Renal pelvis (tissue), 12 donors: ENCODE measurements around the gene ERMARD. TPM values are rescaled to one million over a fixed set of nuclear protein-coding genes. Genes with fewer than 3 reads are reported as not detected.
A peak's percentile ranks its signal among the peaks of the same experiment; 100 is the strongest.

Experiments used
- DNase-seq: peaks from one replicate; pipeline ENCODE4 v3.0.0-alpha.2; 2013
- long read RNA-seq, 16 experiments: transcript quantifications; one replicate each; lab custom pipeline, GENCODE V29; 2026
- polyA plus RNA-seq, 3 donors: library from polyadenylated mRNA; unstranded; fragments of 120-200 nt; gene quantifications; one replicate each; pipeline ENCODE4 v1.2.1, GENCODE V29; 2013; ENCODE audit not compliant: insufficient read length in 3 of 3

Gene ERMARD
- polyA plus RNA-seq = 10 to 100 TPM; 33.9 to 54.7 (median 52.4) TPM
- long read RNA-seq, donor 1, partial matches to known transcripts = 0 of 4 reads
- long read RNA-seq, donor 1, other reads (novel, unspliced or antisense) = 0 of 4 reads
- long read RNA-seq, donor 2, partial matches to known transcripts = 13 of 17 reads
- long read RNA-seq, donor 2, other reads (novel, unspliced or antisense) = 0 of 17 reads
- long read RNA-seq, donor 3, partial matches to known transcripts = 16 of 19 reads
- long read RNA-seq, donor 3, other reads (novel, unspliced or antisense) = 0 of 19 reads
- long read RNA-seq, donor 4, partial matches to known transcripts = 9 of 14 reads
- long read RNA-seq, donor 4, other reads (novel, unspliced or antisense) = 0 of 14 reads
- long read RNA-seq, donor 5 = 0 reads
- long read RNA-seq, donor 6, partial matches to known transcripts = 0 of 2 reads
- long read RNA-seq, donor 6, other reads (novel, unspliced or antisense) = 0 of 2 reads
- long read RNA-seq, donor 7, partial matches to known transcripts = 0 of 3 reads
- long read RNA-seq, donor 7, other reads (novel, unspliced or antisense) = 0 of 3 reads
- long read RNA-seq, donor 8, partial matches to known transcripts = 0 of 5 reads
- long read RNA-seq, donor 8, other reads (novel, unspliced or antisense) = 0 of 5 reads
- long read RNA-seq, donor 9, partial matches to known transcripts = 8 of 12 reads
- long read RNA-seq, donor 9, other reads (novel, unspliced or antisense) = 0 of 12 reads
- long read RNA-seq, donor 10, partial matches to known transcripts = 0 of 2 reads
- long read RNA-seq, donor 10, other reads (novel, unspliced or antisense) = 0 of 2 reads
- long read RNA-seq, donor 11, partial matches to known transcripts = 0 of 3 reads
- long read RNA-seq, donor 11, other reads (novel, unspliced or antisense) = 0 of 3 reads
- long read RNA-seq, donor 12, partial matches to known transcripts = 6 of 9 reads
- long read RNA-seq, donor 12, other reads (novel, unspliced or antisense) = 0 of 9 reads
- long read RNA-seq, donor 13, partial matches to known transcripts = 0 of 4 reads
- long read RNA-seq, donor 13, other reads (novel, unspliced or antisense) = 0 of 4 reads
- long read RNA-seq, donor 14, partial matches to known transcripts = 12 of 19 reads
- long read RNA-seq, donor 14, other reads (novel, unspliced or antisense) = 0 of 19 reads
- long read RNA-seq, donor 15, partial matches to known transcripts = 6 of 8 reads
- long read RNA-seq, donor 15, other reads (novel, unspliced or antisense) = 0 of 8 reads
- long read RNA-seq, donor 16, partial matches to known transcripts = 9 of 10 reads
- long read RNA-seq, donor 16, other reads (novel, unspliced or antisense) = 0 of 10 reads

DNA sequence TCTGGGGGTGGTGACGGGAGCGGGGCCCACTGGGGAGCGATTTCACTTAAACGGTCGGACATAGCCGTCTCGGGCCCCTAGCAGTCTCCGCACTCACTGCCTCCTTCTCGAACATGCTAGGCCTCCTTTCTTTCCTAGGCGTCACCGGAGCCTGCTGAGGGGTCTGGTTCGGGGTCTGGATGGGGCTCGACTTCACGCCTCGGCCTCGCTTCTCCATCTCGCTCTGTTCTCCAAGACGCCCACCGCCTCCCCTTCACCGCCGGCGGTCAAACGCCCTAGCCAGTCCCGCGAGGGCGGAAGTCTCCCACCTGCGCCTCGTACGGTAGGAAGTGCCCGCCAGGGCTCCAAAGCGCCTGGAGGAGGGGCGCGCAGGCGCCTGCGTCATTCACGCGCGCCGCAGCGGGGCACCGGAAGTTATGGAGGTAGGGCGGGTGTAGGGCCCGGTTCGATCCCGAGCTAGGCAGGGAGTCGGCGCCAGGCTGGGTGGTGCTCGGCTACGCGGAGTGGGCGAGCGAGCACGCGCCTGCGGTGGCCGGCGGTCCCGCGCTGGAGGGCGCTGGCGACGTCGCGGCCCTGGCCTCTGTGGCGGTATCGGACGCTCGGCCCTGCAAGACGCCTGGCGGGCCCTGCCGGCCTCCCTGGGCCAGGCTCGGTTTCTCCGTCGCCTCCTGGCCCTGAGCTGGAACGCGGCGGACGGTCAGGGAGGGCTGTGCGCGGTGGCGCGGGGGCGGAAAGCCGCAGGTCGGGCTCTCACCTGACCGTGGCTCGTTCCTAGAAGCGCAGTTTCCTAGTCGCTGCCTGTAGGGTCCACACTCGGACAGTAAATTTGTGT lies at the start of gene ERMARD, which contains the start of gene DYNLT2:
ERMARD (plus strand) TSS at position 381 of the 832 bp plus-strand sequence; CDS start at position 417, 36 bp downstream.
DYNLT2 (minus strand) TSS at position 331 of the 832 bp plus-strand sequence; CDS start at position 217, 114 bp downstream.
- DNase-seq = peak; percentile 95

DNA sequence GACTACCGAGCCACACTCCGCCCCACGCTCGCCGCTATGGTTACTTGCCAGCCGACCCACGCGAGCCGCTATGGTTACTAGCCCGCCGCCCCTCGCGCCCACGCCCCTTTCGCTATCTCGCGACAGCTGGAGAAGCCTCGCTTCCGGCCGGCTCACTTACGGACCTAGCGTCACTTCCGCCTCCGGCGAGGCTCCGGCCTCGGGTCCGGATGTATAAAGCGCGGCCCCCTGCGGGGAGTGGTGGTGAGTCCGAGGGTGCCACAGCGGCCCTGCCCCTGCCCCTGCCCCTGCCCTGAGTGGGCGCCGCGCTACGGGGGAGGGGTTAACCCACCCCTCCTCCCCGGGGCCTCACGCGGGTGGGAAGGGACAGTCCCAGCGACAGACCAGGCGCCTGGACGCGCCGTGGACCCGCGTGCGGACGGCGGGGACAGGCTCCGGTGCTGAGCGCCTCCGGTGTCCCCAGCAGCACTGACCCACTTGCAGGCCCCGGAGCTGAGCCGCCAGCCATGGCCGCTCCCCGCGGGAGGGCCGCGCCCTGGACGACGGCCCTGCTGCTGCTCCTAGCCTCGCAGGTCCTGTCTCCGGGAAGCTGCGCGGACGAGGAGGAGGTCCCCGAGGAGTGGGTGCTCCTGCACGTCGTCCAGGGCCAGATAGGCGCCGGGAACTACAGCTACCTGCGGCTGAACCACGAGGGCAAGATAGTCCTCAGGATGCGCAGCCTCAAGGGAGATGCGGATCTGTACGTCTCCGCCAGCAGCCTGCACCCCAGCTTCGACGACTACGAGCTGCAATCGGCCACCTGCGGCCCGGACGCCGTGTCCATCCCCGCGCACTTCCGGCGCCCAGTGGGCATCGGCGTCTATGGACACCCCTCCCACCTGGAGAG lies 49.2 kb upstream of the ERMARD start, which contains the start of the genes C6orf120 and WDR27:
C6orf120 (plus strand) TSS at position 173 of the 886 bp plus-strand sequence; CDS start at position 507, 334 bp downstream.
WDR27 (minus strand) TSS at position 76 of the 886 bp plus-strand sequence. CDS start 13,024 bp downstream, outside the sequence.
- DNase-seq = peak; percentile 95

DNA sequence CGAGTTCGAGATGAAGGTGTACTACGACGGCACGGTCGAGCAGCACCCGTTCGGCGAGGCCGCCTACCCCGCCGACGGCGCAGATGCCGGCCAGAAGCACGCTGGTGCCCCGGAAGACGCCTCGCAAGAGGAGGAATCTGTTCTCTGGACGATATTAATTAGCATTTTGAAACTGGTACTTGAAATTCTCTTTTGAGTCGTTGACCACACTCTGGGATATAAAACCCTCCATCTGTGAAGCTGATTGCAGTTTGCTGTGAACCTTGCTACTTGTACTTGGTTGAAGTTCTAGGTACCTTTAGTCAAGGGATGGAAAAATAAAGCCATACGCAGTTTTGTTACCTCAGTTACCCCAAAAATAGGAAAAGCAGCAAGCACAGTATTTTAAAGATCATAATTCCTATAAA lies 48.6 kb upstream of the ERMARD start:
- DNase-seq = no peak

DNA sequence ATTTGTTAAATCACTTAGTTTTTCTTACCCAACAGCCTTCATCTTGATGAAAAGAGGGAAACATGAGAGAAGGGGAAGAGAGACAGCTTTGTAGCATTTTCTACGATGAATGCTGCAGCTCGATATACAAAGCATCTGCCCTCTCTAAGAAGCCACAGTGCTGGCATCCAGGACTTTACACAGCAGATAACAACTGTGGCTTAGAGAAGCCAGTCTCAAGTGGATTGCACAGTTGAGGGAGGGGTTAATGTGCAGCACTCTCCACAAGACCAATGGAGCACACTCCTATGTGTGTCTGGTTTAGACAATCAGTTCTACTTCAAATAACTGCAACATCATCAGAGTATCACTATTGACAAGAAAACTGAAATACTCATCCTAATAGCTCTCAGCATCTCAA lies 43.6 kb upstream of the ERMARD start:
- DNase-seq = no peak

DNA sequence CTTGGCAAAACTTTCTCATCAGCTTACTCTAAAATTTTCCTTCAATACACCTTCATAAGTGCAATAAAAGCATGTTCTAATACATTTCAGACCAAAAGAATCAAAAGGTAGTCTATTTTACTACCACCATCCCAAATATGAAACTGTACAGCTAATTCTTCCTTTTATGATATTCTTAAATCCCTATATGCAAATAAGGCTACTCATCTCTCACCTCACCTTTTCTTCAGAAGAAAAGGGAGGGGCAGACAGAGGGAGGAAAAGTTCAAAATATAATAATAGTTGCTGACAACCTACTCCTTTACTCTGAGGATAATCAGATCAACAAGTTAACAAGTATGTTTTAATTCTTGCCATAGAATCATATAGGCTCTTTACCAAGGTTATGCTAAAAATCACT lies 42.1 kb upstream of the ERMARD start:
- DNase-seq = no peak

DNA sequence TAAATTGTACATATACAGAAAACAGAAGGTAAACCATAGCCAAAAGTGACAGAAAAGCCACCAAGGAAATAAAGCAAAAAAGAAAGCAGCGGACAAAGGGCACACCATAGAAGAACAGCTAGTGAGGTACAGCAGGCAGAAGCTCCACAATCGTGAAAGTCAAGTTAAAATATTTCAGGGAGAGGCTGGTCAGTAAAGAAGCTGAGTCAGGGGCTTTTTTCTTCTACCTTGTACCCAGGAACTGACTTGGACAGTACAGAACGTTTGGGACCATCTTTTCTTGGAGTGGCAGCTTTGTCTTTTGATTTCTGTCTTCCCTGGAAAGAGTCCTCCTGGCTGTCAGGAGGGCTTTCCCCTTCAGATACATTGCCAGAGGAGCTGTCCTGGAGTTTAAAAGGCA lies 41.4 kb upstream of the ERMARD start:
- DNase-seq = no peak

DNA sequence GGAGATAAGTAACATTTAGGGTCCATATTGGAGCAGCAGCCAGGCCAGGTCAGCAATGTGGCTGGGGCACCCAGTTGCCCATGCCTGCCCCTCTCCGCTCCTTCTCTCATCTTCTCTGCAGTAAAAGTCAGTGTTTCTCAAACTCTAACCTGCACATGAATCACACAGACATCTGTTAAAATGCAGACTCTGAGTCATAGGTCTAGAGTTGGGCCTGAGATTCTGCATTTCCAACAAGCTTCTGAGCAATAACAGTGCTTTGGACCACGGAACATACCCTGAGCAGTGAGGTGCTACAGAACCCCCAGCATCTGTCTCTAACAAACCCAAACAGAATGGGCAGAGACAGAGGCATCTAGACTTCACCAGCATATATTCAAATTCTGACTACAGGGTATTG lies 37.2 kb upstream of the ERMARD start:
- no peak for DNase-seq

DNA sequence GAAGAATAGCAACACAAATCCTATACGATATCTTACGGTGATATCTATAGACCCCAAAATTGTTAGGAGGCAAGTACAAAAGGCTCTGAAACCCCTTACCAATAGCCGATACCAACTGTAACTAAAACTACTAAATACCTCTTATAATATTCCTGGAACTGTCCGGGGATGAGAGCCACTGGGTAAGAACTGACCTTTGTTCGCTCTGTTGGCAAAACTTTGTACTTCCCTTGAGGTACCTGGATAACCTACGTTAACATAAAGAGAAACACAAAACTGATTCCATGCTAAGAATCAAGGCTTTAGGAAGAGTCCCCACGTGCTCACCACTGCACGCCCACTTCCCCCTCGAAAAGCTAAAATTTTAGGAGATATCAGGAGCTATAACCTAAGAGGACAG lies 36.8 kb upstream of the ERMARD start:
- DNase-seq = no peak

DNA sequence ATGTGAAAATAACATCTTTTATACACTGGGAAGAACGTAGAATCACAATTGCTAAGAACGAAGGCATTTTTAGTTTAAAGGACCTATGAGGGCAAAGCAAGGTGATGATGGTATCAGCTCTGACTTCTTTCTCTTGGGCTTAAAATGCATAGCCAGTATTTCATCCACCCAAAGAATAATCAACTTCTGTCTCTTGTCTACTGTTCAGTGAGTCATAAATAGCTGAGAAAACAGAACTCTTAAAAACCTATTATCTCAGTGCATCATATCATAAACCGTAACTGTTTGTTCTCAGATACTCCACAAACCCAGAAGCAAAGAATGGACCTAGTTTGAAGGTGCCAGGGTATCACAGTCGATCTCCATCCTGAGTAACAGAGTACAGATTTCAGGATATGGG lies 32.3 kb upstream of the ERMARD start:
- no peak for DNase-seq

DNA sequence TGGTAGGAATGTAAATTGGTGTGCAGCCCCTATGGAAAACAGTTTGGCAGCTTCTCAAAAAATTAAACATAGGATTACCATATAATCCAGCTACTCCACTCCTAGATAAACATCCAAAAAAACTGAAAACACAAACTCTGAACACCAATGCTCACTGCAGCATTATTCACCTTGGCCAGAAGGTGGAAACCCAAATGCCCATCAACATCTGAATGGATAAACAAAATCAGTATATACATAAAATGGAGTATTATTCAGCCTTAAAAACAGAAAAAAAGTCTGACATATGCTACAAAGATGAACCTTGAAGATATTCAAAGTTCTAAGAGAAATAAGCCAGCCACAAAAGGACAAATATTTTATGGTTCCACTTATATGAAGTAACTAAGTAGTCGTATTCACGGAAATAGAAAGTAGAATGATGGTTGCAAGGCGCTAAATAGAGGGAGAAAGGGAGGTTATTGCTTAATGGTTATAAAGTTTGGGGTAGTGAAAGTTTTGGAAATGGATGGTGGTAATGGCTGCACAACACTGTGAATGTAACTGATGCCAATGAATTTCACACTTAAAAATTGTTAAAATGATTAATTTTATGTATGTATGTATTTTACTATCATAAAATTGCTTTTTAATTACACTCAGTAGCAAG lies 31.1 kb upstream of the ERMARD start:
- DNase-seq = no peak

DNA sequence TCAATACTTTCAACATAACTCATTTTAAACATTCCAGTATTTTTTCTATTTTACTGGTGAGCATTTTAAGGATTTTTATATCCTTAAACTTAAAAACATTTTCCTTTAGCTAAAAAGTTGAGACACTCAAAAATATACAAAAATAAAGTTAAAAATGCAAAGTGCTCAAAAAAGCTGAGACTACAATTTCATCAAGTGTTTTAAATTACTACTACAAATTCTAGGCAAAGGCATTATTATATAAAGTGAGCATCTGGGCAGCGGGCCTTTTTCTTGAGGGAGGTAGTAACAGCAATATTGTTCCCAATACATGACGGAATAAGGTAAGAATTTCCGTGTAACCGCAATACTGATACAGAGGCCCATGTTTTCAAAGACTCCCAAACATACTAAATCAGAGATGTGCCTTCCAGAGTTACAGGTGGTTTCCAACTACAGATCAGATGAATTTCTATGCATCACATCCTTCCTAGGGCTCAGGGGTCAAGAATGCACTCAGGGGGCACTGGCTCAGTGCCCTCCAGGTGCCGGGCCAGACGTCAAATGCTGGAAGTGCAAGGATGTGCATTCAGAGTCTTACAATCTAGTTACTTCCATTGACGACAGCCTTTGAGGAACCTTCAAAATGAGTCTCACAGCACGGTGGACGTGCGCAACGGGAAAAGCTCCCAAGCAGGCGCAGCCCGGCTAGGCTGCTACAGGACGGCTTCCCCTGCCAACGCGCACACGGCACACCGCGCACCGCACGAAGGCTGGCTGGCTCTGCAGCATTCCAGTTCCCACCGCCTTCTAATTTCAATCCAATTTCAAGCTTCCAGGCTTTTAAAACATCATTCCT lies 28.8 kb upstream of the ERMARD start:
- peak; percentile 49 for DNase-seq

DNA sequence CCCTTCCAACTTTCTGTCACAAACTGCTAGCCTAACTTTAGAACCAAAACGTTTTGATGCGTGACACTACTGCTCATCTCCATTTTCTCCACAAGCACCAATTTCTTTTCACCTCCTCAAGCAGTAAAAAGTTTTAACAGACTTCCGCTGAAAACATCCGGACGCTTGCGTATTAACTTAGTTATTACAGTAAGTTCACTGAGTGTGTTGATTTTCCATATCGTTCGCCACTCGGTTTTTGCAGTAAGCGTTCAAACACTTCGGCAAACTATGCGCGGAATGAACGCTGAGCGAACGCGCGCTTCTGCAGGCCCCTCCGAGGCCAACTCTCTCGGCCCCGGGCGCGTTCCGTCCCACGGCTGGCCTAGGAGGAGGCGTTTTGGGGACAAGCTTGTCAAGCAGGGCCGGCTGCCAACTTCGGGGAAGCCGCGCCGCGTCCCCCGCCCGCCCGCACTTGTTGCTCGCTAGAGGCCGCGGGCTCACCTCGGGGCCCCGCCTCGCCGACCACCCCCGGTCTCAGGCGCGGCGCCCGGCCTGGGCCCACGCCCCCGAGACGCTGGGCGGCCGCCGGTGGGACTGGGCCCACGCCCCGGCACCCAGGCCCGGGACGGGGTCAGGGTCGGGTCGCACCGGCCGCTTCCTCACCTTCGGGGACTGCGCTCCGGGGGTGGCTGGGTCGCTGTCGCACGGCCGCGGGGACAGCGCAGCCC lies 28.1 kb upstream of the ERMARD start:
- DNase-seq = peak; percentile 73

DNA sequence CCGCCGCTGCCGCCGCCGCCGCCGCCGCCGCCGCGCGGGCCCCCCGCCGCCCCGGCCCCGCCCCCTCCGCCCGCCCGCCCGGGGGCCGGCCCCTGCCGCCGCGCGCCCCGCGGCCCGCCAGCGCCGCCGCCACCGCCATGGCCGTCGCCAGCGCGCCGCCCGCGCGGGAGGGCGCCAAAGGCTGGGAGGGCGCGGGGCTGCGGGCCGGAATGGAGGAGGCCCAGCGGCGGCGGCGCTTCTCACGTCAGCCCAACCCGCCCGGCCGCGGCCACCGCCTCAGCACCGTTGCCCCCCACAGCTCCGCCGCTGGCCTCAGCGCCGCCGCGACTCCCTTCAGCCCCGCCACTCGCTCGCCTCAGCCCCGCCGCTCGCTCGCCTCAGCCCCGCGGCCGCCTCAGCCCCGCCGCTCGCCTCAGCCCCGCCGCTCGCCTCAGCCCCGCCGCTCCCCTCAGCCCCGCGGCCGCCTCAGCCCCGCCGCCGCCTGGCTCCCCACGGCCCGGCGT lies 27.4 kb upstream of the ERMARD start:
- DNase-seq = peak; percentile 12

DNA sequence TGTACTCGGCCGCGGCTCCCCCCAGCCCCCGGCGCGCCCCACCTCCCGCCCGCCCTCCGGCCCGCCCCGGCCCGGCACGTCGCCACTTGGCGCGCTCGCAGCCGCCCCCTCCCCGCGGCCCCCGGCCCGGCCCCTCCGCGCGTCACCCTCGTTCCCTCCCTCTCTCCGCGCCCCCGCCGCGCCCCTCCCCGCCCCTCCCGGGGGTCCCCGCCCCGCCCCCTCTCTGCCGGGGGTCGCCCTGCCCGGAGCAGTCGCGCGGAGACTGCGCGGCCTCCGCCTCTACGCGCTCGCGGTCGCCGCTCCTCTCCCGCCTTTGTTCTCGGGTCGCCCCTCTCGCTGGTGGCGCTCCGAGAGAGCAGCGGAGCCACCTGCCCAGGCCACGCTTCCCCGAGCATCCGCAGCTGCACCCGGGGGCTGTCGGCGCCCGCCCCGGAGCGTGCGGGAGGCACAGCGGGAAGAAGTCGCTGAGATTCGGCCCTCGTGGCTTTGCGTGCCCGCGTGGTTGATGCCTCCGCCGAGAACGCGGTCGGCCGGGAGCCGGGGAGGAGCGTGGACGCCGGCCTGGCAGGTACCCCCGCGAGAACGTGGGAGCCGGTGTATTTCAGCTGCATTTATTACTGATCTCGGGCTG lies 26.8 kb upstream of the ERMARD start, which contains the start of gene PHF10:
PHF10 (minus strand) TSS at position 7 of the 631 bp plus-strand sequence. CDS start 569 bp downstream, outside the sequence.
- DNase-seq = peak; percentile 78

DNA sequence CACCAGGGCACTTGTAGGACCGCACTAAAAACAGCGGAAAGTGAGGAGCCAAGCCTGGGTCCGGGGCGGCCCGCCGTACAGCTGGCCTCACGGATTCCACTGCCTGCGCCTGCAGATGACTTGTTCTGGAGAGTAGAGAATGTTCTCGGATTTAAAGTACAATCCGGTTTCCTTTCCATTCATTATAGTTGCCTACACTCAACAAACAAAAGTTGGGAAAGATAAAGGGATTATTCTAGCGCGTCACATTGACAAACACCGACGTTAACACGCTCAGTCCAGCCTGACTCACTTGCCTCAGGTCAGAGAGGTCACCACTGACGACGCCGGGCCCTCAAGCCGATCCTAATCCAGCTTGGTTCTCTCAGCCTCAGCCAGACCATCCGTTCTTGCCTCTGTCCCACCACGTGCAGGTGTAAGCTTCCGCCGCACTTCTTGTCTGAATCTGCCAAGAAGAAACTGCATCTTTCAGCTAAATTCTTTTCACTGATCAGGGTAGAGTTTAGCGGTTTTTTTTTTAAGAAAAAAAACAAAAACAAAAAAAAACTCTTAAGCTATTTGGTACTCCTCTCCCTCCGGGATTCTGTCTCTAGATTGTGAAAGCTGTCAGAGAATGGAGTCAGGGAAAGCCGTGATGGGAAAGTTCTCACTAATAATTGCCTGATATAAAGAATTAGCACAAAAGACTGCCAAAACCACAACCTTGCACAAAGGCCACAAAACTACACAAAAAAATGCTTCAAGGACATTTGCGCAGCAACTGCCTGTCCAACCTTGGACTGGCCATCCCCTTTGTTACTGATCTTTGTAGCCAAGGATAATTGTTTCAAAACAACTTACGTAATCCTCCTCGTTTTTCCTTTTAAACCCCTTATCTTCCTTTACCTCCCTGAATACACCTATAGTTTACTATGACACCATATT lies 26.0 kb upstream of the ERMARD start:
- DNase-seq = peak; percentile 64
